Hematopoietic multipotent progenitor cell treated with erythropoietin and hydrocortisone succinate and interleukin-3 and kit ligand, for 6 days (in vitro differentiated cells): ENCODE results near the gene NPNT.

Source experiments
- DNase-seq: peaks from one replicate; pipeline ENCODE4 v3.0.0-alpha.2; 2015

The NPNT gene

DNA sequence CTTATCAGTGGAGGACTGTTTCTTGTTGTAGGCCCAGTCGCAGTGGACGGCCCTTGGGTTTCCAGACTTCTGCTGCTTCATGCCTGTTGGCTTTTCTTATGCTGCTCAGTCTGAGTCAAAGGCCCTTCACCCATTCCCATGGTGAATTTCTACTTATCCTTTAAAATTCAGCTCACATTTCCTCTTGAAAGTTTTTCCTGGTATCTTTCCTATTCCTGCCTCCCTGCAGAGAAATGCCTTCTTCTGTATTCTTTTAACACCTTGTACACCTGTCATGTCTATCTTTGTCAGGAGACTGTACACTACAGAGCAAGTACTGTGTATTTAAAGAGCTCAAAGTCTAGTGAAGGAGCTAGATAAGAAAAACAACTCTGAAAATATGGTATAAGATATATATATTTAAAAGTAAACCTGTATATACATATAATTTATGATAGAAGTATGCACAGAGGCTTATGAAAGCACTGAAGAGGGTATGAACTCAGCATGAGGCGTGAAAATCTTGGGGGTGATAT is 22.0 kb downstream of the NPNT start:
- DNase-seq = no peak

DNA sequence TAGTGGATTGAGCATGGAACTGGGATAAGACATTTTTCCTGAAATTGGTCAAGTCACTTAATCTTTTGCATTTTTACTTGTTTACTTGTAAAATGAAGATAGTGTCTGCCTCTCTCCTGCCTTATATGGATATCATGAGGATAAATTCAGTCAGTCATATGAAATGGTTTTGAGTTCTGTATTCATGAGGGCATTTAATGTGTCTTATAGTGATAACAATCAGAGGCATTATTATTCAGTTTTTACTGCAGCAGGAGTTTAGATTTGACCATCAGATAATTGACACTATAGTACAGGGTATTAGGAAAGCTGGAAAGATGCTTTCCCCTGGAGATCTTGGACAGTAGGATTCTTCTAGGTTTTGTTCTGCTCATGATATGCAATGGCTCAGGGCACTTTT is 26.0 kb downstream of the NPNT start:
- DNase-seq = no peak

DNA sequence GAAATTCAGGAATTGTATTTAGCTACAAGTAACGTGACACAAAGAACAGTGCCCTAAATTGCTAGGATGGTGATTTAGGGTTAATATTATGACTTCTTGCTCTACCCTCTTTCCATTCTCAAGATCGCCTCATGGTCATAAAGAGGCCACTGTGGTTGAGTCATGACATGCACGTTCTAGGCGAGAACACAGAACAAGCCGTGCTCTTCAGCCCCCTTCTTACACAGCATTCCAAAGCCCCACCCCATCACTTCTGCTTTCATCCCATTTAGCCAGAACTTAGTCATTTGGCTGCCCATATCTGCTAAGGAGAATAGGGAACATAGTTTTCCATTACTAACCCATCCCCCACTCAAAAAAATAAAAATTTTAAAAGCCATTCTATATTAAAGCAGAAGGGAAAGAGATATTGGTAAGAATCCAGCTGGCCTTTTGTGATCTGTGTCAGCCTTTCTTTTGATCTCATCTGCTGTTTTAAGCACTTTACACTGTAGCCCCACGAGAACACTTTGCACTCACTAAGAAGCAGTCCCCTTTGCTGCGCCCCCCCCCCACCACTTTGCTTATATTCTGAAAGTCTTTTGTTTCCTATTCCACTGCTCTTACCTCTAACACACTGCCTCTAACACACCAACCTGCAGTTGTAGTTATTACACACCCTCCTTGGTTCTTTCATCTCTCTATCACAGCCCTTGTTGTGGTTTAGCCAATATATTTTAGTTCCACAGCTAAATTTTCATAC is 28.4 kb downstream of the NPNT start:
- DNase-seq = no peak

DNA sequence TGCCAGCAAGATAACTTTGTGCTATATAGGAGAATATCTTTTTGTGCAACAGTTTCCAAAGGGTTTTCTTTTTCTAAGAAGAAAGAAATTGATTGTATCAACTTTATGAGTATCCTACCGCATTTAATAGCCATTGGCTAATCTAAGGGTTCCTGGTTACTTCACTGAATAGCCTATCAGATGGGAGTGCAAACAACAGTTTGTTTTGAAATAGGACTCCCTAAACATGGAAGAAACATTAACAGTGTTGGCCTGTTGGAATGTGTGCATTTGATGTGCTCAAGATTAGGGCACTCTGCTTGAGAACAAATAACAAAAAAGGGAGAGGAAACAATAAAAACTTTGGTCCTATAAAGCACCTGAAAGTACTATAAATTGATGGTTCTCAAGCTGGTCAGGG is 29.1 kb downstream of the NPNT start:
- DNase-seq = no peak

DNA sequence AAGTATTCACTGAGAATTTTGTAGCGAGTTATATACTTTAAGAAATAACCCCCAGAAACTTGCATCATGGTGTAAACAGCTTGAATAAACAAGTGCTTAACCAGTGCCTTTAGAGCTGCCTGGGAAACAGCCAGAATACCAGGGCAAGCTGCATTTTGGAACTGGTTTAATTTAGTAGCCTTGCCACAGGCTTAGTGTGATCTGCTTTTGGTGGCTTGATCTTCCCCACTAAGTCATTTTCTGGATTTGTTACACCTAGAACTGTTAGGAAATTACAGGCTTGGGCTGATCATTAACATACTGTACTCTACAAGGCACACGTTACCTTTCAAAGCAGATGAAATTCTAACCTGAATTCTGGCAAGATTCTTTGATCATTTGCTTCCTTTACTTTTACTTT is 35.4 kb downstream of the NPNT start:
- DNase-seq = no peak

DNA sequence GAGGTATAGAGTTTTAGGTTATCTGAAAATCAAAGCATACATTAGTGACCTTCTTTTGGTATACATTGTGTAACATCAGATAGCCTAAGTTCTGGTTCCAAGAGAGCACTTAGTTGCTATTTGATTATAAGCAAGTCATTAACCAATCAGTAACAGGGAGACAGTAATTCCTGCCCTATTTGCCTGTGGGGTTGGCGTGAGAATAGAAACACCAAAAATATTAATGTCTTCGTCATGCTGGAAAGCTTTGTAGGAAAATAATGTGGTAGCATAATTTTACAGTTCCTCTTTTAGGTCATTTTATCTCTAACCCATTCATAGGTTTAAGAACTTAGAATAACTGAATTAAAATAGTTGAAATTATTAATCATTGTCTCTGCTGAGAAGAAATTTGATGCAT is 37.8 kb downstream of the NPNT start:
- DNase-seq = no peak

DNA sequence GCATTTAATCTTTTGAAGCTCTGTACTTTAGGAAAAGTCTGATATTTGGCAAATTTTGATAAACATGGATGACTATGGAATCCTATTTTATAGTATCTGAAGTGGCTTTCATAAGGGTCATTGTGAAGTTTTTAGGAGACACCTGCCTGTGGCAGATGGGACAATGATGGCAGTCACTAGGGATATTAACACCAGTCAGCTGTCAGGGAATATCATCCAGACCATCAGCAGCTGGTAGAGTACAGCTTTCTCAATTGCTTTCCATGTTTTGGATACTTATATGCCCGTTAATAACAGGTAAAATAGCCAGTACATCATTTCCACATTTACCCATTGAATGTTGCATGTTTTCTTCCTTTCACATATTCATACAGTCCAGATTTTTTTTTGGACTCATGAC is 39.1 kb downstream of the NPNT start:
- no peak for DNase-seq

DNA sequence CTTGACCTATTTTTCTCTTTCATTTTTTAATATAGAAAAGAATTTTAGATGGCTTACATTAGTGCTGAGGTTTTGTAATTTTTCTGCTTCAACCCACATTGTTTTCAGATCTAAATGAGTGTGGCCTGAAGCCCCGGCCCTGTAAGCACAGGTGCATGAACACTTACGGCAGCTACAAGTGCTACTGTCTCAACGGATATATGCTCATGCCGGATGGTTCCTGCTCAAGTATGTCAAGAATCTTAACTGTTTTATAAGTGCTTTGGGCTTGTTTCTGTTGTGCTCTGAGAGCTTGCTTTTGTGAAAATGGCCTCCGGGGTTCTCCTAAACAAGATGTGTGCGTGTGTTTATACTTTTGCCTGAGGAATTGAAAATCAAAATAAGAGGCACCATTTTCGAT is 41.6 kb downstream of the NPNT start:
- no peak for DNase-seq

DNA sequence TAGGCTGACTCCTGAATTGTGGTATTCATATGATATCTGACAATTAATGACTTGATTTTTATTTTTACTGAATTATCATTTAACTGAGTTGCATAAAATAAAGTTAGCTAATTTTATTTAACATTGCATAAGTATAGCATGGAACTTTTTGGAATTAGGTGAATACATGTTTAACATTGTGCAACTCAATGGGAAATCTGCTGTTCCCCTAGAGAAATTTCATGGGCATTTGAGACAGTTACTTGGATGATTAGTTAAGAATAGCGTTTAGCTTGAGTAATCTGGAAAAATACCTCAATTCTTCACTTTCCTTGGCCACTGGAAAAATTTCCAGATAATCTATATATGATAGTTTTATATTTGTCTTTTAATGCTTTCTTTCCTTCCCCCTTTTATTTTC is 42.5 kb downstream of the NPNT start:
- no peak for DNase-seq

DNA sequence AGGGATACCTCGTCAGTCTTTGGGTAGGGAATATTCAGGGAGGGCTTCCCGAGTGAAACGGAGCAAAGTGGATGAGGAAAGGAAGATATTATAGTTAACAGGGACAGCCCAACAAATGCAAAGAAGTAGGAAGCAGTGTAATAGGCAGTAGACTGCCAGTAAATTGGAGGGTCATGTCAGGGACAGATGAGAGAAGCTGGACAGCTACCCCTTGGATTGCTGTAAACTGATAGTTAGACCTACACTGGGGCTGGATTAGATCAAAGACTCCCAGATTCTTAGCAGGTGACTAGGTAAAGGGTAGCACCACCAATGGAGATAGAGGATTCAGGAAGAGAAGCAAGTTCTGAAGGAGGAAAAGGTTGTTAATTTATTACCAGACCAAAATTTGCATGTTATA is 48.0 kb downstream of the NPNT start:
- DNase-seq = no peak

DNA sequence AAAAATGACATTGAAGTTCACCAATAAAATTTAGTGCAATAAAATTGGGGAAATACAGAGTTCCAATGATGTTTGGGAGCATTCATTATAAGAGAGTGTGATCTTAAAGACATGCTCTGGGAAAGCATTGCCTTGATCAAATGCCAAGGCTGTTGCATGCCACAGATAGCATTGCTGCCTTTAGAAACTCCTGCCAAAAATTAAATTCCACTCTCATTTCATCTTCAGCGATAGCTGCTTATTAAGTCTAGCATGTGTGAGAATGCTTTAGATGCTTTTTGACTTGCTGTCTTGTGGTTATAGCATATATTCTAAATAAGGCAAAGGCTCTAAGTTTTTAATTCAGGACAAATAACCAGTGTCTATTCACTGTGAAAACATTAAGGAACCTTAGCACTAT is 49.3 kb downstream of the NPNT start:
- DNase-seq = no peak

DNA sequence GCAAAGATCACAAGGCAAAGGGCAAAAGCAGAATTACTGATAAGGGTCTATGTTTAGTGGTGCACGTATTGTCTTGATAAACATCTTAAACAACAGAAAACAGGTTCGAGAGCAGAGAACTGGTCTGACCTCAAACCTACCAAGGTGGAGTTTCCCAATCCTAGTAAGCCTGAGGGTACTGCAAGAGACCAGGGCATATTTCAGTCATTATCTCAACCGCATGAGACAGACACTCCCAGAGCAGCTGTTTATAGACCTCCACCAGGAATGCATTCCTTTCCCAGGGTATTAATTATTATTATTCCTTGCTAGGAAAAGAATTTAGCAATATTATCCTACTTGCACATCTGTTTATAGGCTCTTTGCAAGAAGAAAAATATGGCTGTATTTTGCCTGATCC is 51.5 kb downstream of the NPNT start:
- DNase-seq = no peak

DNA sequence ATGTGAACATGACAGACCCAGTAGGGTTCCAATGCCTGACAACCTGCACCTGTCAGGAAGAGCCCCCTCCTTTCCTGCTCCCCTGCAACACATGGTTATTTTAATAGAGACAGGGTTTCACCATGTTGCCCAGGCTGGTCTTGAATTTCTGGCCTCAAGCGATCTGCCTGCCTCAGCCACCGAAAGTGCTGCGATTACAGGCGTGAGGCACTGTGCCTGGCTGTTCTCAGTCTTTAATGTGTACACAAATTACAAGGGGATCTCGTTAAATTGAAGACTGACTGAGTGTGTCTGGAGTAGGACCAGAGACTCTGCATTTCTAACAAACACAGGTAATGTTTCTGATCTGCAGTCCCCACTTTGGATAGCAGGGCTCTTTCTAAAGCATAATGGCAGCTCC is 55.4 kb downstream of the NPNT start:
- DNase-seq = no peak

DNA sequence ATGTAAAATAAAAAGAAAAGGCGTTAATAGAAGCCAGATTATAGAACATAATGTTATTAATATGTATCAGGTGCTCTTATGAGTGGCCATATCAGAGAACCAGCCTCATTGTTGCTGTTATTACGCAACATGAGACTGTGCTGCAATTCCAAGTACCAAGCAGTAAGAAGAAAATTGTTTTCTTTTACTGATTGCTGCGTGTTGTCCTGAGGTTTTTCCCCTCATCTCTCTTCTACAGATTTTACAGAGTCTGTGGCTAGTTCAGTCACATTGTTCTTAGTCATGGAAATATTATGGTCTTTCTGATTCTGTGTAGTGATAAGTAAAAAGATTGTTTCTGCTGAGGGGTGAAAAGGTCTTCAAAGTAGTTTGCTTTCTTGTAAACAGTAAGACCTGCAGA is 55.9 kb downstream of the NPNT start:
- DNase-seq = peak; percentile 10

DNA sequence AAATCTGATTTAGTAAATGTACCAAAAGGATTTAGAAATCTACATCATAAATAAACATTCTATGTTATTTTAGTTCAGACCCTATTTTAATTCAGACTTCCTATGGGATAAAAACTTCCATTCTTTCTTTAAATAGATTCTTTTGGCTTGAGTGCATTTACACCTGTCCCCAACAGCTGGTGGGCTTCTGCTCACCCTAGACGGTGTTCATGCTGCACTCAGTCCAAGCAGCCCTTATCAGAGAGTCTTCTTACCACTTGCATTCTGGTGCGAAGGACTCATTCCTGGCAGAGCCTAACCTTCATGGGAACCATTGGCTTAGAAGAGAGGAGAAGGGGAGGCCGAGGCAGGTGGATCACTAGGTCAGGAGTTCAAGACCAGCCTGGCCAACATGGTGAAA is 57.3 kb downstream of the NPNT start:
- DNase-seq = no peak

DNA sequence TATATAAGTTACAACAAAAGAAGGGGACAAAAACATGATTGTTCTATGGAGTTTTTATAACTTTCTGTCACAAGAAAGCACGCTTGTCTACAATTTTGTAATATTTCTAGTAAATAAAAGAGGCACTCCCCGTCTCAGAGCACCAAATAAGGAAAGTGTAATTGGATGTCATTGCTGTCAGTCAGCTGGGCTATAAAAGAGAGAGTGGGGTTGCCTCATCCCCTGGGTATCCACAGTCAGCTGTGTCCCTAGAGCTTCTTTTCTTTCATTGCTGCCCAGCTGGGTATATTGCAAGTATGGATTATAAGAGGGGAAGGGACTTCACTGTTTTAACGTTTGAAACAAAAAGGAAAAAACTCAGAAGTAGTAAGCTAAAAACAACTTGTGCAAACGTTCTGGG is 61.3 kb downstream of the NPNT start:
- no peak for DNase-seq

DNA sequence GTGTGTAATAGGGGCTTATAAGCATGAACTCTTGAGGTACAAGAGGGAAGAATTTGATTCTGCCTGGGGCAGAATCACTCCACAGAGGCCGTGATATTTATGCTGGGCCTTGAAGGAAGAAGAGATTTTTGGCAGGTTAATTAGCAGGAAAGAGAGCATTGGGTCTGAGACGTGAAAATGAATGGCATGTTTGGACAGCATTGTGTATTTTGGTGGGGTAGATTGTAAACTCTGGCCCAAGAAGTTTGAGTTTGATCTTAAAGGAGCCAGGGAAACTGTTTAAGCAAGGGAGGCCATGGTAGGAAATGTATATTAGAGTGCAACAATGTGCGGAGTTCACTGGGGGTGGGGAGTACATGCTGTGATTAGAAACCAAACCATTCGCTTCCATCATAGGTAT is 62.4 kb downstream of the NPNT start:
- no peak for DNase-seq

DNA sequence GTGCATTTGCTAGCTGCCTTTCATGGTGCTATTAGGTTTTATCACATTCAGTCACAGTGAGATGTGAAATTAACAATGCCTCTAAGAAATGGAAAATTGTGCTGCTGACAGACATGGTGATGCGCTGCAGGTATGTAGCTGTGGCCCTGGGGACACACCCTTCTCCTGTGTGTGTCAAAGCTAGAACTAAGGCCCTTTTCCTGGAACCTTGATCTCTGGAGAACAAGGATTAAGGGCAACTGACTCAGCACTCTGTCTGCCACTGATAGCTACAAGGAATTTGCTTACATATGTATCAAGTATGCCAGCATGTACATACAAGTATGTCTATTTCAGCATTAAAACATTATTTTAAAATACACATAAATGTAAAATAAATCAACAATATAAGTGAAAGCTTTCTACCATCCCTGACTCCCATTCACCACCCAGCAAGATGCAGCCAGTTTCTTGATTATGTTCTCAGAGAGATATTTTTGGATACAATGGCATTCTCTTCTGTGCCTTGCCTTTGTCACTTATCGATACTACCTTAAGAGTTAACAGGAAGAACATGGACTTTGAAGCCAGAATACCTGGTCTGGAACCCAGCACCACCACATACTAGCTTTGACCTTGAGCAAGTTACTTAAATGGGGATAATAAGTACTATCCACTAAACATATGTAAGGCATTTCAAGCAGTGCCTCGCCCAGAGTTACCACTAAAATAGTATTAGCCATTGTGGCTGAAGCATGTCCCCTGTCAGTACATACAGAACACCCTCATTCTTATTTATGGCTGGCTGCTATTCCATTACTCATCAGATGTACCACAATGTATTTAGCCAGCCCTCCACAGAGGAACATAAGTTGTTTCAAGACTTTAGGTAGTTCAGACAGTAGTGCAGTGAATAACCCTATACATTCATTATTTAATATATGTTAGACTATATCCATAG is 68.5 kb downstream of the NPNT start:
- DNase-seq = no peak

DNA sequence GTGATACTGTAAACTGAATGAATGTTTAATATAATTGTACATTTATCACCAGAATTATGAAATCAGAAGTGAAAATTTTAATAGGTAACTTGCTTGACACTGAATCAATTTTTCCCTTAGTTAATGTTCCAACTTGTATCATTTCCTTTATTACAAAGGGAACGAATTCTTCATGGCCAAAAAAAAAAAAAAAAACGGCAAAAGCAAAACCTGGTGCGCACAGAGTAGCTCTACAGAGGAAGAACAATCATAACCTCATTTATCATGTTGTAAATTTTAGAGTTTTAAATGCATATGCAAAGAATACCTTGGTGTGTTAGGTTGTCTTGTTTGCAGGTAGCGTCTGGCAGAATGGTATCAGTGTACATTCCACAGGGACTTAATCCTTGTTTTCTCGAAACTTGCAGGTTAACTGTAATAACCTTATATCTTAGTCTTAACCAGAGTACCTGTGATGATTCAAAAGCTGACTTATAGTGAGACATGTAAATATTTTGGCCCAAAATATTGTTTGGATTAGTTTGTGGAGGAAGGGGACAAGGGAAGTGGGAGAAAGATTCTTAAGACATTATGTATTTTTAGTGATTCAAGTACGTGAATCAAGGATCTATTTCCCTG is 70.0 kb downstream of the NPNT start:
- no peak for DNase-seq

DNA sequence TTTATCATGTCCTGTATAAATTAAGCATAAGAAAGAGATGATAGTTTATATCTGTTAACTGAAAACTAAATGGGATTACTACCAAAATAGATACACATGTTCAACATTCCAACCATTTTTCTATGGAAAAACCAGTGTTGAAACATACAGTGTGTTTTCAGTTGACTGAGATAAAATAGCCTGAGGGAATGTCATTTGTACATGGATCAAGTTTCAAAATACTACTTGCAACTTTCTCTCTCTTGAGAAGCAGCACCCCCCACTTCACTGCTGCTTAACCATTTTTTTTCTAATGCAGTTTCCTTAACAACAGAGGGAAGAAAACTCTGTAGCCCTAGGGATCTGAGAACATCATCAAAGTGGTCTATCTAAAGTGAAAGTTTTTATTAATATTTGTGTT is 70.8 kb downstream of the NPNT start:
- DNase-seq = no peak

DNA sequence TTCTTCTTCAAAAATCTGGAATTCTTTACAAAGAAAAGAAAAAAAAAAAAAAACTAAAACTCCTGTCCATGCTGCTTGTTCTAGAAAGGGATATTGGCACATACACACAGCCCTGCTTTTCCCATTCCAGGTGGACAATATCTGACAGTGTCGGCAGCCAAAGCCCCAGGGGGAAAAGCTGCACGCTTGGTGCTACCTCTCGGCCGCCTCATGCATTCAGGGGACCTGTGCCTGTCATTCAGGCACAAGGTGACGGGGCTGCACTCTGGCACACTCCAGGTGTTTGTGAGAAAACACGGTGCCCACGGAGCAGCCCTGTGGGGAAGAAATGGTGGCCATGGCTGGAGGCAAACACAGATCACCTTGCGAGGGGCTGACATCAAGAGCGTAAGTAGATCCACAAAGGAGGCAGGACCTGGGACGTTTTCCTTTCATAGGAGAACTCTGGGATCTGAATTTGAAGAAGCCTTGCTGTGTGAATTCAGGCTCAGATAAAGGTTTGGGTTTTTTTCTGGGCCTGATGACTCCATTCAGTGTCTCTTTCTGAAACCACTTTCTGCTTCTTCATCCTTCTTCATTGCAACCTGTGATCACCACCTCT is 71.9 kb downstream of the NPNT start:
- DNase-seq = no peak

DNA sequence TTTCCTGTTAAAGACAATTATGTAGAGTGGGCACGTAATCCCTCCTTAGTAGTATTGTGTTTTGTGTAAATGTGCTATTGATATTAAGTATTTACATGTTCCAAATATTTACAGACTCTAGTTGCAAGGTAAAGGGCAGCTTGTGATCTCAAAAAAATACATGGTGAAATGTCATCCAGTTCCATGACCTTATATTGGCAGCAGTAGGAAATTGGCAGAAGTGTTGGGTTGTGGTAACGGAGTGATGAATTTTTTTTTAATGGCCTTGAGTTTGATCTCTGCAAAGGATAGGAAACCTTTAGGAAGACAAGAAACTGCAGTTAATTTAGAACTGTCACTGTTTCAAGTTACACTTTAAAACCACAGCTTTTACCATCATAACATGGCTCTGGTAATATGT is 74.3 kb downstream of the NPNT start:
- DNase-seq = no peak

DNA sequence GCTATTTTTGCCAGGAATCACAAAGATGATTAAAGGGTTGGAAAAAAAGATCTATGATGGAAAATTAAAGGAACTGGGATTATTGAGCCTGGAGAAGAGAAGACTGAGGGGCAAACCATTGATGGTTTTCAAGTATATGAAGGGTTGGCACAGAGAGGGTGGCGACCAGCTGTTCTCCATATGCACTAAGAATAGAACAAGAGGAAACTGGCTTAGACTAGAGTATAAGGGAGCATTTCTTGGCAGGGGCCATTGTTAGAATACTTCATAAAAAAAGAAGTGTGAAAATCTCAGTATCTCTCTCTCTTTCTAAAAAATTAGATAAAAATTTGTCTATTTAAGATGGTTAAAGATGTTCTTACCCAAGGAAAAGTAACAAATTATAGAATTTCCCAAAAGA is 75.1 kb downstream of the NPNT start:
- no peak for DNase-seq
